Naive thymus-derived CD8-positive, alpha-beta T cell (primary cell): ENCODE data around the gene FOXD2. TPM values are rescaled to one million over a fixed set of nuclear protein-coding genes. Genes with fewer than 3 reads are reported as not detected.

ENCODE experiments used
- ATAC-seq, 2 donors: fragments of 150-1000 bp; cut with Tn5 transposase in 1 of 2; sonication (Bioruptor Pico), chemical (Tn5 transposase) in 1 of 2; 1 replicate in 1 of 2; 2 replicates in 1 of 2; pipeline ENCODE4 v1.10.0; 2021; ENCODE audit warnings: mild to moderate bottlenecking in 2 of 2, moderate library complexity in 2 of 2
- POLR2A ChIA-PET: fragments of 350-600 bp; sonication (Branson Sonifier 250); formaldehyde crosslinking; loops from one replicate; lab custom pipeline; 2021; ENCODE audit warnings: antibody characterized with exemption; lab: Charles Lee
- DNase-seq, 10 donors: peaks; one replicate each; pipeline versions ENCODE4 v3.0.0 to v3.0.0-alpha.2; 2020 to 2022
- H3K27ac Mint-ChIP-seq, 10 donors: one replicate each; pipeline ENCODE4 v1.8.0; 2020 to 2022; ENCODE audit warnings: mild to moderate bottlenecking in 10 of 10, mixed read lengths in 10 of 10, moderate library complexity in 4 of 10, inconsistent platforms in 1 of 10
- H3K27me3 Mint-ChIP-seq, 5 donors: one replicate each; pipeline ENCODE4 v1.8.0; 2021 to 2022; ENCODE audit warnings: mixed read lengths in 5 of 5
- H3K36me3 Mint-ChIP-seq, 3 donors: one replicate each; pipeline ENCODE4 v1.8.0; 2020 to 2022; ENCODE audit warnings: mixed read lengths in 3 of 3, mild to moderate bottlenecking in 2 of 3, inconsistent platforms in 1 of 3
- H3K4me1 Mint-ChIP-seq, 4 donors: one replicate each; pipeline ENCODE4 v1.8.0; 2021 to 2022; ENCODE audit warnings: mixed read lengths in 4 of 4
- H3K4me3 Mint-ChIP-seq, 10 donors: one replicate each; pipeline ENCODE4 v1.8.0; 2020 to 2022; ENCODE audit warnings: mild to moderate bottlenecking in 10 of 10, mixed read lengths in 10 of 10, moderate library complexity in 6 of 10, inconsistent platforms in 1 of 10
- H3K9me3 Mint-ChIP-seq, 9 donors: one replicate each; pipeline ENCODE4 v1.8.0; 2020 to 2022; ENCODE audit warnings: mixed read lengths in 9 of 9, mild to moderate bottlenecking in 3 of 9, inconsistent platforms in 1 of 9, moderate library complexity in 1 of 9
- polyA plus RNA-seq, 3 donors: library from polyadenylated mRNA; unstranded; fragments of 300-500 nt; fragmentation: Illumina TruSeq; gene quantifications; one replicate each; pipeline ENCODE4 v1.2.3, GENCODE V29; 2021
- total RNA-seq, 8 experiments: library from RNA in 2 of 8; stranded (reverse) in 2 of 8; gene quantifications; one replicate each; pipeline ENCODE4 v1.2.3 and lab custom pipeline; 2021 to 2026

Gene FOXD2
- total and polyA plus RNA-seq, 5 experiments from 2014 or later: 0.05 to 0.36 (median 0.30) TPM; not detected in 1

DNA sequence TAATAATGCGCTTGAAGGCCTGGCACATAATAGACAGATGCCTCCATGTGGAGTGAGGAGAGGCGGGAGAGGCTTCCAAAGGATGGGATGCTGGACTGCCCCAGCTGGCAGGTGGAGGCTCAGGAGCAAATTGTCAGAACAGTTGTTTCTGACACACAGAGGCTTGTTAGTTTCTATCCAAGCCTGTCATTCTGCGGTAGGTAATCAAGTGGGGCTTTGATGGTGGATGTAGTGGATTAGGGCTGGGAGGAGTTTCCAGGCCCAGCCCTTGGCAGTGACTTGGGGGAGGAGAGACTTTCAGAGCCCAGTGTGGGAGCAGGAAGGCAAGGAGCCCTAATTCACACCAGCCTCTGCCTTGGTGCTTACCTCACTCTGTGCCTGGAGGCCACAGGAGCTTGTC is 44.1 kb downstream of the FOXD2 start:
- peaks cover 9 to 26% (median 16%) of the 10 kb centered on the region in 5 donors for H3K27me3 Mint-ChIP-seq
- no peak for ATAC-seq
- no peak overlapping the region for H3K27ac Mint-ChIP-seq
- DNase-seq: no peak
- POLR2A ChIA-PET: no interaction called here
- no peaks in the 10 kb centered on the region for H3K4me1 Mint-ChIP-seq
- H3K4me3 Mint-ChIP-seq: no peak overlapping the region
- no peaks in the 10 kb centered on the region for H3K9me3 Mint-ChIP-seq
- no peaks in the 10 kb centered on the region for H3K36me3 Mint-ChIP-seq

DNA sequence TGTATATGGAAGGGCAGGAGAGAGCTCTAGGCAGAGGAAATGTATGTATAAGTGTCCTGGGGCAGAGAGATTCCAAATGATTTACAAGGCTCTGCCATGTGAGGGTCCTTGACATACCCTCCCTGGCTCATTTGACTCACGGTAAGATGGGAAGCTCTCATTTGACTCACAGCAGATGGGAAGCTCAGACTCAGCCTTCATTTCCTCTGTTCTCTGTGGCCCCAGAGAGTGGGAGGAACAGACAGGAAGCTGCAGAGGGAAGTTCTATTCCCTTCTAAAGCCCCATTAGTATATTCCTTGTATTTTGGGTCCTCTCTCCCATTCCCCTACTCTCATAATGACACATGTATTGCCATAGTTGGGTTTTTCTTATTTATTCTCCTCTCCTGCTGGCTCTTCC is 44.9 kb downstream of the FOXD2 start:
- POLR2A ChIA-PET: no interaction called here
- Mint-ChIP-seq H3K4me1 (no peaks in the 10 kb centered on the region), H3K27me3 (peaks cover 9 to 26% (median 14%) of the 10 kb centered on the region in 5 donors), H3K4me3 (no peak overlapping the region), H3K36me3 (no peaks in the 10 kb centered on the region), H3K27ac (no peak overlapping the region), H3K9me3 (no peaks in the 10 kb centered on the region)
- no peak for DNase-seq
- ATAC-seq: no peak

DNA sequence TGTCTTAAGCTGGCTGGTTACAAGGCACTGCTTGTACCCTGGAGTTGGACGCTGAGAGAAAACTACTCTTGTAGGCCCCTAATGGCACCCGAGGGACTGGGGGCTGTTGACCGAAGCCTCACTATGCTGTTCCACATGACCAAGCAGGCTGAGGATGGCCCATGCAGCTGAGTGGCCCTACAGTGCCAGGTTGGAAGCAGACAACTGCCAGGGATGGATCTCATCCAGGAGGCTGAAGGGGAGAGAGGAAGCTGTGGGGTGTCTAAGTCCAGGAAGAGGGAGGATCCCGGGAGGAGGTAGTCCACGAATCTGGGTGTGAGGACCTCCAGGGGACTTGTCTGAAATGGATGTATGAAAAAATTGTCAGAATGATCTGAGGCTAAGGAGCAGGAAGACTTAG is 45.8 kb downstream of the FOXD2 start:
- DNase-seq: no peak
- Mint-ChIP-seq H3K27me3 (peaks cover 9 to 20% (median 11%) of the 10 kb centered on the region in 5 donors), H3K36me3 (no peaks in the 10 kb centered on the region), H3K4me3 (no peak overlapping the region), H3K4me1 (no peaks in the 10 kb centered on the region), H3K9me3 (no peaks in the 10 kb centered on the region), H3K27ac (no peak overlapping the region)
- ATAC-seq: no peak
- POLR2A ChIA-PET: no interaction called here

DNA sequence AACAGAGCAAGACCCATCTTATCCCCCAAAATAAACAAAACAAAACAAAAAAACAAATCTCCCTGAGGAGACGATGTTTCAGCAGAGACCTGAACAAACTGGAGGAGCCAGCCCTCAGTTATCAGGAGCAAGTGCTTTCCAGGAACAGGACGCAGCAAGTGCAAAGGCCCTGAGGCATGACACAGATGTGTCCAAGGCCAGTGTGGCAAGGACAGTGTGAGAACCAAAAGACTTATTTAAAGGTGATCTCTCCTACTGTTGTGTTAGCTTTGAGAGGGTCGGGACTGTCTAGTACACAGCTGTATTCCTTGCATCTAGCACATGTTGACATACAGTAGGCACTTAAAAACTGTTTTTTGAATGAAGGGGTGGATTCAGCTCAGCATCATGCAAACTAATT is 48.0 kb downstream of the FOXD2 start:
- no peaks in the 10 kb centered on the region for H3K36me3 Mint-ChIP-seq
- POLR2A ChIA-PET: no interaction called here
- no peaks in the 10 kb centered on the region for H3K9me3 Mint-ChIP-seq
- DNase-seq (no peak), ATAC-seq (no peak)
- H3K4me3 Mint-ChIP-seq: no peak overlapping the region
- H3K27me3 Mint-ChIP-seq: peaks cover 16 to 28% (median 20%) of the 10 kb centered on the region in 5 donors
- no peaks in the 10 kb centered on the region for H3K4me1 Mint-ChIP-seq
- H3K27ac Mint-ChIP-seq: no peak overlapping the region

DNA sequence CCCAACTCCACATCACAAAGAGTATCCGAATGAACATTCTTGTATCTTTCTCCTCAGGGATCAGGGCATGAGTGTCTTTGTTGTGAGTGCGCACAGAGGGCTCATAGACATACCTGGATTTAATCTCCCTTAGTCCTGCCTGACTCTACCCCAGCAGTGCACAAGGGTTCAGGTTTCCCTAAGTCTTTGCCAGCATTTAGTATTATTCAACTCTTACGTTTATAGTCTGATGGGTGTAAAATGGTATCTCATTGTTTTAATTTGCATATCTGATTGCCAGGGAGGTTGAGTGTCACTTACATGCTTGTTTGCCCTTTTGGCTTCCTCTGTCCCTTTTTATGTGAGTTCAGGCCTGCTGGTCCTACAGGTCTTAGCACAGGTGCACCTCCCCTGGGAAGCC is 49.5 kb downstream of the FOXD2 start:
- no peak for ATAC-seq
- Mint-ChIP-seq H3K9me3 (no peaks in the 10 kb centered on the region), H3K4me3 (no peak overlapping the region), H3K36me3 (no peaks in the 10 kb centered on the region), H3K27ac (no peak overlapping the region), H3K27me3 (peaks cover 14 to 28% (median 24%) of the 10 kb centered on the region in 5 donors), H3K4me1 (no peaks in the 10 kb centered on the region)
- POLR2A ChIA-PET: no interaction called here
- DNase-seq: no peak

DNA sequence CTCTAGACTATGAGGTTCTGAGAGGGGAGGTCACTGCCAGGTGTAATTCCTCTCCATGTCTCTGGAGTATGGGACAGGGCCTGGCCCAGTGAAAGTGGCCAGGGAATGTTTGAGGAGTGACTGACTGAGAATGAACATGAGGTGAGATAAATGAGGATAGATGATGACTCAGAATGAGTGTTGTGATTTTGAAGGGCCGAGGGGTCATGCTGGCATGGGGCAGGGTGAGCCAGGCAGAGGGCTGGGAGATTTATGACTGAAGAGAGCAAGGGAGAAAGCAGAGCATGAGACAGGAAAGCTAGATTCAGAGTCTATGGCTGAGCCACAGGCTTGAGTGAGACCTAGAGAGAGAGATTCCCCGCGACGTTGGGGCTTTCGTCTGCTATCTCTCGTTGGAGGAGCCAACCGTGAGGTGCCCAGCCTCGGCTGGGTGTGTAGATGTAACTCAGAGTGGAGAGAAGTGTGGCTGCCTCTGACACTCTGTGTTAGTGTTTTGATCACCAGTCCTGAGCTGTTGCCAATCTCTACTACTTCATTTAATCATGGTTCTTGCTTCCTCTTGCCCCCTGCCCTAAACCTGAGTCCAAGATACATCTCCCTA is 50.1 kb downstream of the FOXD2 start:
- Mint-ChIP-seq H3K27ac (no peak overlapping the region), H3K4me1 (no peaks in the 10 kb centered on the region), H3K27me3 (peaks cover 14 to 31% (median 23%) of the 10 kb centered on the region in 5 donors), H3K9me3 (no peaks in the 10 kb centered on the region), H3K4me3 (no peak overlapping the region), H3K36me3 (no peaks in the 10 kb centered on the region)
- no peak for ATAC-seq
- no peak for DNase-seq
- POLR2A ChIA-PET: no interaction called here

Other genes with a start within 250 kb of the FOXD2 start
- not detected for gene PDZK1IP1, start 248.0 kb upstream of the FOXD2 start, total RNA-seq
- gene PDZK1IP1, start 248.0 kb upstream of the FOXD2 start, polyA plus RNA-seq: not detected
- gene TAL1, start 205.8 kb upstream of the FOXD2 start, total RNA-seq: not detected
- gene TAL1, start 205.8 kb upstream of the FOXD2 start, polyA plus RNA-seq: not detected
- gene STIL, start 123.9 kb upstream of the FOXD2 start, total RNA-seq: 1 to 10 TPM in 1 of 2 experiments, under 1 TPM in 1; 0.85 to 1.3 TPM
- gene STIL, start 123.9 kb upstream of the FOXD2 start, polyA plus RNA-seq: 1 to 10 TPM in 1 of 3 donors, under 1 TPM in 2; 0.59 to 1.2 (median 0.63) TPM
- gene CMPK1, start 104.3 kb upstream of the FOXD2 start, total RNA-seq: 100 to 1,000 TPM; 115 to 116 TPM
- 100 to 1,000 TPM; 142 to 189 (median 153) TPM for gene CMPK1, start 104.3 kb upstream of the FOXD2 start, polyA plus RNA-seq
- not detected for gene FOXE3, start 21.8 kb upstream of the FOXD2 start, total RNA-seq
- not detected for gene FOXE3, start 21.8 kb upstream of the FOXD2 start, polyA plus RNA-seq